Calu3 (cell line): ENCODE results near the gene OSBP2. TPM values are rescaled to one million over a fixed set of nuclear protein-coding genes. Genes with fewer than 3 reads are reported as not detected.
A peak's percentile ranks its signal among the peaks of the same experiment; 100 is the strongest.
"Not testable (repeated sequence)": the region's sequence is repeated elsewhere in the genome, so short reads cannot be mapped to it uniquely, and the experiment has no call there.

Experiments
- BruUV-seq: library from RNA; stranded (reverse); fragments of 400-500 nt; replicated peaks from 2 replicates; lab custom pipeline; 2021; lab: Mats Ljungman, UMichigan
- CTCF ChIA-PET: fragments of 300-600 bp; sonication (Branson Sonifier 250); formaldehyde crosslinking; loops from one replicate; lab custom pipeline; 2022; ENCODE audit warnings: antibody characterized with exemption; lab: Charles Lee
- DNase-seq: peaks from one replicate; pipeline ENCODE4 v3.0.0; 2022
- H3K27ac Mint-ChIP-seq: one replicate; pipeline ENCODE4 v1.8.0; 2022; ENCODE audit warnings: mixed read lengths; ENCODE audit not compliant: unreplicated experiment
- H3K27me3 Mint-ChIP-seq: one replicate; pipeline ENCODE4 v1.8.0; 2022; ENCODE audit warnings: mixed read lengths; ENCODE audit not compliant: unreplicated experiment
- H3K36me3 Mint-ChIP-seq: one replicate; pipeline ENCODE4 v1.8.0; 2022; ENCODE audit warnings: mild to moderate bottlenecking, moderate library complexity, mixed read lengths; ENCODE audit not compliant: insufficient read depth, unreplicated experiment
- H3K4me1 Mint-ChIP-seq: one replicate; pipeline ENCODE4 v1.8.0; 2022; ENCODE audit warnings: mild to moderate bottlenecking, low read depth, mixed read lengths; ENCODE audit not compliant: unreplicated experiment
- H3K4me3 Mint-ChIP-seq: one replicate; pipeline ENCODE4 v1.8.0; 2022; ENCODE audit warnings: mild to moderate bottlenecking, low read depth, moderate library complexity, mixed read lengths; ENCODE audit not compliant: unreplicated experiment
- H3K9me3 Mint-ChIP-seq: one replicate; pipeline ENCODE4 v1.8.0; 2022; ENCODE audit warnings: low read depth, mixed read lengths; ENCODE audit not compliant: unreplicated experiment
- intact Hi-C: fragments of 100-400 bp; cut with micrococcal nuclease; formaldehyde crosslinking; loops from one replicate; pipeline ENCODE4 v1.10.0; 2022; ENCODE audit not compliant: unreplicated experiment
- total RNA-seq: library from RNA; stranded (reverse); gene quantifications from 2 replicates; pipeline ENCODE4 v1.2.3, GENCODE V29; 2022
- TF ChIP-seq, protein P1 (sequence below): fragments of 200-600 bp; IDR thresholded peaks from one replicate; pipeline ENCODE4 v1.8.0; 2022; ENCODE audit warnings: antibody characterized with exemption; ENCODE audit not compliant: unreplicated experiment

OSBP2 gene
- total RNA-seq, 1 experiment from 2014 or later, result 5.2 TPM

DNA sequence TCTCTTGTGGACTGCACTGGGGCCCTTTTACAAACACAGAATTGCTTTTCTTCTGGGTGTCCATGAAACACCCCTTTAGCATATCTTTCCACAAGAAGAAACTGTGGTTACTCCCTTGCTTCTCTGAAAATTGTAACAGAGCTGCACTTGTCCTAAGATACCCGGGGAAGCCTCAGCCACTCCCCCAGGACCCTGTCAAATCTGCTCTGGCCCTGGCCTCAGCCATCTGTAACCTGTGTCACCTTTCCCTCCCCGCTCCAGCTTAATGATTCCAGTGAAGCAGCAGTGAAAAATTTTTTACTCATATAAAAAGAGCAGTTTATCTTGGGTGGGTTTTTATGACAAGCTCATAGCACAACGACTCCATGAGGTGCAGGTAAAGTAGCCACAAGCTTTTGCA is 23.6 kb upstream of the OSBP2 start:
- Mint-ChIP-seq H3K4me1 (peaks cover 19% of the 10 kb centered on the region), H3K4me3 (no peak overlapping the region), H3K27ac (no peak overlapping the region), H3K27me3 (peaks cover 26% of the 10 kb centered on the region), H3K9me3 (no peaks in the 10 kb centered on the region), H3K36me3 (peaks cover 27% of the 10 kb centered on the region)
- TF ChIP-seq, protein P1, sequence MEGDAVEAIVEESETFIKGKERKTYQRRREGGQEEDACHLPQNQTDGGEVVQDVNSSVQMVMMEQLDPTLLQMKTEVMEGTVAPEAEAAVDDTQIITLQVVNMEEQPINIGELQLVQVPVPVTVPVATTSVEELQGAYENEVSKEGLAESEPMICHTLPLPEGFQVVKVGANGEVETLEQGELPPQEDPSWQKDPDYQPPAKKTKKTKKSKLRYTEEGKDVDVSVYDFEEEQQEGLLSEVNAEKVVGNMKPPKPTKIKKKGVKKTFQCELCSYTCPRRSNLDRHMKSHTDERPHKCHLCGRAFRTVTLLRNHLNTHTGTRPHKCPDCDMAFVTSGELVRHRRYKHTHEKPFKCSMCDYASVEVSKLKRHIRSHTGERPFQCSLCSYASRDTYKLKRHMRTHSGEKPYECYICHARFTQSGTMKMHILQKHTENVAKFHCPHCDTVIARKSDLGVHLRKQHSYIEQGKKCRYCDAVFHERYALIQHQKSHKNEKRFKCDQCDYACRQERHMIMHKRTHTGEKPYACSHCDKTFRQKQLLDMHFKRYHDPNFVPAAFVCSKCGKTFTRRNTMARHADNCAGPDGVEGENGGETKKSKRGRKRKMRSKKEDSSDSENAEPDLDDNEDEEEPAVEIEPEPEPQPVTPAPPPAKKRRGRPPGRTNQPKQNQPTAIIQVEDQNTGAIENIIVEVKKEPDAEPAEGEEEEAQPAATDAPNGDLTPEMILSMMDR, result no peak
- intact Hi-C loops, result no loop called here
- CTCF ChIA-PET, result no interaction called here
- no TSS peak for BruUV-seq
- DNase-seq, result no peak

DNA sequence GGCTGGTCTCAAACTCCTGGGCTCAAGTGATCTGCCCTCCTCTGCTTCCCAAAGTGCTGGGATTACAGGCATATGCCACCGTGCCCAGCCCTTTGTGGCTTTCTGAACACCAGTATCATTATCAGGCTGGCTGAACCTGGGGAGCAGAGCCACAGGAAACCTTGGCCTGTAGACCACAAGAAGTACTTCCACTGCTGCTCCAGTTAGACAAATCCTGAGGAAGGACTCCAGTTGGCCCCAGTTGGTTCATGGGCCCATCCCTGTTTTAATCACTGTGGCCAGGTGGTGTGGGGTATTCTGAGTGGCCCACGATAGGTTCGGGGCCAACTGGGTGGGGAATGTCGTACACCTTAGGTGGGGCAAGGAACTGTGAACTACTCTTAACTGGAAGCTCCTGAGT is 21.5 kb upstream of the OSBP2 start:
- Mint-ChIP-seq H3K27me3 (peaks cover 45% of the 10 kb centered on the region), H3K4me3 (no peak overlapping the region), H3K27ac (no peak overlapping the region), H3K36me3 (peaks cover 8% of the 10 kb centered on the region), H3K9me3 (no peaks in the 10 kb centered on the region), H3K4me1 (peaks cover 16% of the 10 kb centered on the region)
- TF ChIP-seq, protein P1, result no peak
- intact Hi-C loops, result no loop called here
- DNase-seq, result no peak
- CTCF ChIA-PET, result no interaction called here
- BruUV-seq, result no TSS peak

DNA sequence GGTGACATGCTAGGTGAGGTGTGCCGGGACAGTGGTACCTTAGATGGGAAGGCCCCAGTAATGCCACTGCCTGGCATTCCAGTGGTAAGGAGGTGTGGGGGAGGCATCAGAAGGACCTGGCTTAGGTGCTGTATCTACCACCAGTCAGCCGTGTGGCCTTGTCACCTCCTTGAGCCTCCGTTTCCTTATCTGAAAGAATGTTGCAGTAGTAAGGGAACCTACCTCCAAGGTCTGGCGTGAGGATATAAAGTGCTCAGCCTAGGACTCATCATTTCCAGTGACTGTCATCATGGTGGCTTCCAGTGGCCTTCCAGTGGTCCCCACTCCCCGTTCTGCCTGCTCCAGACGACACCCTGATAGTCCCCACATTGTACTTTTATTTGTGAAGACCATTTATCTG is 20.2 kb upstream of the OSBP2 start:
- Mint-ChIP-seq H3K9me3 (no peaks in the 10 kb centered on the region), H3K27me3 (peaks cover 49% of the 10 kb centered on the region), H3K4me1 (peaks cover 9% of the 10 kb centered on the region), H3K4me3 (no peak overlapping the region), H3K36me3 (no peaks in the 10 kb centered on the region), H3K27ac (no peak overlapping the region)
- intact Hi-C loops, result no loop called here
- TF ChIP-seq, protein P1, result no peak
- CTCF ChIA-PET, result no interaction called here
- BruUV-seq, result no TSS peak
- DNase-seq, result no peak

DNA sequence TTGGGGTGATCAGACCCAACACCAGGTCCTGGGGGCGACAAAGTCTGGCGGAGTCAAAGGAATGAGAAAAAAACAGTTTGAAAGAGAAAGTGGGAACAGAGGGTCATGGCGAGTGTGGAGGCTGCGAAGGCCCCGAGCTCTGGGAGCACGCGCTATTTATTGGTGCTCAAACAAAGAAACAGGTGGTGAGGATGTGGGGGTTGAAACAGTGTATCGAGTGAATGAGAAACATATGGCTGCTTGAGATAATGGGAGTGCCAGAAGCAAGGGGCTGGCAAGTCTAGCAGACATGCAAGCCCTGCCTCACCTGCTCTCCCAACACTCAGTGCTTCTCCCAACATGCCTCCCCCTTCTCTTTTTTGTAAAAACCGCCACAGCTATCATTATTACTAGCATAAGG is 19.2 kb upstream of the OSBP2 start:
- H3K27me3 Mint-ChIP-seq, result peaks cover 56% of the 10 kb centered on the region
- no peak for DNase-seq
- H3K4me1 Mint-ChIP-seq, result peaks cover 9% of the 10 kb centered on the region
- H3K36me3 Mint-ChIP-seq, result no peaks in the 10 kb centered on the region
- CTCF ChIA-PET, result no interaction called here
- no peak overlapping the region for H3K27ac Mint-ChIP-seq
- BruUV-seq, result no TSS peak
- no peaks in the 10 kb centered on the region for H3K9me3 Mint-ChIP-seq
- TF ChIP-seq, protein P1, result no peak
- intact Hi-C loops, result no loop called here
- no peak overlapping the region for H3K4me3 Mint-ChIP-seq

DNA sequence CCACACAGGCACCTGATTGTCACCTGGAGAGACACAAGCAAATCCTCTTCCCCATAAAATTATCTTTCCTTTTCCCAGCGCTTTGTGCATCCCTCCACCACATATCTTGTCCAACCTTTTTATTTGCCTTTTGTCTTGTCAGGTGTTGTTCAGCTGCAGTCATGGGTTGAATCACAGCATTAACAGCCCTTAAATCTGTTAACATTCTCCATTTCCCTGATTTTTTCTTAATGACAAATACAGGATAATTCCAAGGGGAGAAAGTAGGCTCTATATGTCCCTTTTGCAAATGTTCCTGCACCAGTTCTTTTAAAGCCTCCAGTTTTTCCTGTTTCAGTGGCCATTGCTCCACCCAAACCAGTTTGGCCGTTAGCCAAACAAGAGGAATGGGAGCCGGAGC is 18.1 kb upstream of the OSBP2 start:
- H3K27me3 Mint-ChIP-seq, result peaks cover 59% of the 10 kb centered on the region
- H3K4me3 Mint-ChIP-seq, intact Hi-C loops, BruUV-seq, H3K9me3 Mint-ChIP-seq, H3K27ac Mint-ChIP-seq, H3K4me1 Mint-ChIP-seq, CTCF ChIA-PET, H3K36me3 Mint-ChIP-seq: not testable (repeated sequence)
- DNase-seq, result peak; percentile 4

DNA sequence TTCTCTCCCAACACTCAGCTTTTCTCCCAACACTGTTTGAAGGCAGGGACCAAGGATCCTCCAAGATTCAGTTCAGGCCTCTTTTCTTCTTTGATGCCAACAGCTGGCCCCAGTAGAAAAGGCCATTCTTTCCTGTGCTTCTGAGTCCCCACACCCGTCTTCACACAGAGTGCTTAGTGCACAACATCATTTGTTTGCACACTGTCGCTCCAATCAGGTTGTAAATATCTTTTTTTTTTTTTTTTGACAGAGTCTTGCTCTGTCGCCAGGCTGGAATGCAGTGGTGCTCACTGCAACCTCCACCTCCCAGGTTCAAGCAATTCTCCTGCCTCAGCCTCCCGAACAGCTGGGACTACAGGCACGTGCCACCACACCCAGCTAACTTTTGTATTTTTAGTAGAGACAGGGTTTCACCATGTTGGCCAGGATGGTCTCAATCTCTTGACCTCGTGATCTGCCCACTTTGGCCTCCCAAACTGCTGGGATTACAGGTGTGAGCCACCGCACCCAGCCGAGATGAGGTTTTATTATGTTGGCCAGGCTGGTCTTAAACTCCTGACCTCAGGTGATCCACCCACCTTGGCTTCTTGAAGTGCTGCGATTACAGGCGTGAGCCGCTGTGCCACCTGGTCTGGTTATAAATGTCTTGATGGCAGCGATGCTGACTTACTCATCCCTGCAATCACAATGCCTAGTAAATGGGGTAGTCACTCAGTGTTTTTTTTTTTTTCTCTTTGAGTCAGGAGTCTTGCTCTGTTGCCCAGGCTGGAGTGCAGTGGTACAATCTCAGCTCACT is 14.6 kb upstream of the OSBP2 start:
- CTCF ChIA-PET, H3K9me3 Mint-ChIP-seq, H3K4me3 Mint-ChIP-seq, BruUV-seq, H3K36me3 Mint-ChIP-seq, DNase-seq, H3K27ac Mint-ChIP-seq, intact Hi-C loops, H3K4me1 Mint-ChIP-seq: not testable (repeated sequence)
- H3K27me3 Mint-ChIP-seq, result peaks cover 69% of the 10 kb centered on the region
